GM23248 (cell line): ENCODE data around the gene LCORL.

Experiments used
- EZH2 ChIP-seq: fragments of 200-600 bp; sonication (generic); IDR thresholded peaks from 2 replicates; pipeline ENCODE4 v1.6.1; 2018; ENCODE audit warnings: antibody characterized with exemption, mild to moderate bottlenecking; ENCODE audit not compliant: insufficient read depth, poor library complexity, severe bottlenecking
- EZH2phosphoT487 ChIP-seq: fragments of 200-600 bp; sonication (generic); IDR thresholded peaks from 2 replicates; pipeline ENCODE4 v1.6.1; 2018; ENCODE audit warnings: antibody characterized with exemption, moderate library complexity, mild to moderate bottlenecking, low read depth; ENCODE audit not compliant: insufficient read depth

DNA sequence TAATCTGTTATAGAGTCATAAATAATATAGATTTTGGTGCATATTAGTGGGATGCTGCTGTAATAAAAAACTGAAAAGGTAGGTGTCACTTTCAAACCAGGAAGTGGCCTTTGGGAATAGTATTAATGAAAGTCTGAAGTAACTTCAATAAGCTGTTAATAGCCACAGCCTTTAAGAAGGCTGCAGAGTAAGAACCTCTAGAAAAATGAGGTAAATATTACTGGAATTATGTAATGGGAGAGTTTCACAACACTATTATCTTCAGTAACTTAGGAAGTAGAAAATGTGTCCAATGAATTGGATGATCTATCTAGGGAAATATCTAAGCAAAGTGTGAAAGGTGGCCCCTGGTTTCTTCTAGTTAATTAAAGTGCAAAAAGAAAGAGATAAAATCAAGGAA lies 106.1 kb downstream of the LCORL start:
- TF ChIP-seq EZH2 (no peak), EZH2phosphoT487 (no peak)
